Stimulated activated CD8-positive, alpha-beta memory T cell treated with anti-CD3 and anti-CD28 coated beads, Interleukin-2, amount 100 ng/mL, for 48 hours (primary cell): ENCODE results near the gene HCN3.
"Not testable (repeated sequence)": the region's sequence is repeated elsewhere in the genome, so short reads cannot be mapped to it uniquely, and the experiment has no call there.

Experiments
- DNase-seq, 2 donors: peaks; one replicate each; pipeline ENCODE4 v3.0.0-alpha.2; 2020; ENCODE audit warnings: low read depth in 2 of 2

Gene HCN3

DNA sequence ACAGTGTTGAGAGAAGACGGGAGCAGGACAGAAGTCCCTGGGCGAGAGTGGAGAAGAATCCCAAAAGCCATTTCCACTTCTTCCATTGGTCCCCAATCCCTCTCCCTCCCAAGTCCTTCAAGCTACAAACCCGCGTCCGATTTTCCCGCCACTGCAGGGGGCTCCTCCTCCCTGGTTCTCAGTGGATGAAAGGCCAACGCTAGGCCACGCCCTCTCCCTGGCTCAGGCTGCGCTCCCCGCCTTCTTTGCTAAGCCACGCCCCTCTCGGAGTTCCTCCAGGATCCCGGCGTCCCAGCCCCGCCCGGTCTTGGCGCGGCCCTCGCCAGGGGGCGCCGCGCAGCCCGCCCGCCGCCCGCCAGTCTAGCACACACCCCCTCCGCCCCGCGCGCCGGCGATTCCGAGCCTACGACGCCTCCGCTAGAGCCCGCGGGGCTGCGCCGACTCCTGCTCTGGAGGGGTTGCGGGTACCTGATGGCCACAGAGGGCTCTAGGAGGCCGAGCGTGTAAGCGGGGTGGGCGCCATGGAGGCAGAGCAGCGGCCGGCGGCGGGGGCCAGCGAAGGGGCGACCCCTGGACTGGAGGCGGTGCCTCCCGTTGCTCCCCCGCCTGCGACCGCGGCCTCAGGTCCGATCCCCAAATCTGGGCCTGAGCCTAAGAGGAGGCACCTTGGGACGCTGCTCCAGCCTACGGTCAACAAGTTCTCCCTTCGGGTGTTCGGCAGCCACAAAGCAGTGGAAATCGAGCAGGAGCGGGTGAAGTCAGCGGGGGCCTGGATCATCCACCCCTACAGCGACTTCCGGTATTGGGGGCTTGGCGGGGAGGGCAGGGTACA, at the start of gene HCN3:
TSS of gene HCN3 (plus strand) at position 394 of the 832 bp plus-strand sequence. CDS start at position 522, 128 bp downstream.
- peak; percentile 95 to 97 for DNase-seq

DNA sequence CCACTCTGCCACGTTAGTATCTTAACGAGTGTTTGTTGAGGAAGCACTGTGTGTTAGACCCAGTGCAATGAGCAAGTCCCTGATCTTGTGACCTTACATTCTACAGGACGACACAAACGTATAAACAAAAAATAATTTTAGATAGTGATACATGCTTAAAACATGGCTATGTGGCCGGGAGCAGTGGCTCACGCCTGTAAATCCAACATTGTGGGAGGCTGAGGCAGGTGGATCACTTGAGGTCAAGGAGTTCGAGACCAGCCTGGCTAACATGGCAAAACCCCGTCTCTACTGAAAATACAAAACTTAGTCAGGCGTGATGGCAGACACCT, 49.2 kb upstream of the HCN3 start:
- no peak for DNase-seq

DNA sequence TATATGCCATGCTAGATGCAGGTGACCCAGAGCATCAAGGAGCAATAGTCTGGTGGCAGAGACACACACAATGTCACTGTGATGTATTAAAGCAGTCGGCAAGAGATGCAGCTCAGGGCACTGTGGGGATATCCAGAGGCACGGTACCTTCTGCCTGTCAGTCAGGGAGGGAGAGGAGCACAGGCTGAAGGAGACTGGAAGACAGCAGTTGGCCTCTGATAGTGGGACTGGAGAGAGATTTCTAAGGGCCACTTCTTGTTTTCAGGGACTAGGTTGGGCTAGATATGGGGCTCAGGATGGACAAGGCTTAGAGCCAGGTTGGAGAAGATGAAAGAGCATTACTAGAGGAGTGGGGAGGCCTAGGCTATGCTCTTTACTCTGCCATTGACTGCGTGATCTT, 46.0 kb upstream of the HCN3 start:
- DNase-seq, result not testable (repeated sequence)

DNA sequence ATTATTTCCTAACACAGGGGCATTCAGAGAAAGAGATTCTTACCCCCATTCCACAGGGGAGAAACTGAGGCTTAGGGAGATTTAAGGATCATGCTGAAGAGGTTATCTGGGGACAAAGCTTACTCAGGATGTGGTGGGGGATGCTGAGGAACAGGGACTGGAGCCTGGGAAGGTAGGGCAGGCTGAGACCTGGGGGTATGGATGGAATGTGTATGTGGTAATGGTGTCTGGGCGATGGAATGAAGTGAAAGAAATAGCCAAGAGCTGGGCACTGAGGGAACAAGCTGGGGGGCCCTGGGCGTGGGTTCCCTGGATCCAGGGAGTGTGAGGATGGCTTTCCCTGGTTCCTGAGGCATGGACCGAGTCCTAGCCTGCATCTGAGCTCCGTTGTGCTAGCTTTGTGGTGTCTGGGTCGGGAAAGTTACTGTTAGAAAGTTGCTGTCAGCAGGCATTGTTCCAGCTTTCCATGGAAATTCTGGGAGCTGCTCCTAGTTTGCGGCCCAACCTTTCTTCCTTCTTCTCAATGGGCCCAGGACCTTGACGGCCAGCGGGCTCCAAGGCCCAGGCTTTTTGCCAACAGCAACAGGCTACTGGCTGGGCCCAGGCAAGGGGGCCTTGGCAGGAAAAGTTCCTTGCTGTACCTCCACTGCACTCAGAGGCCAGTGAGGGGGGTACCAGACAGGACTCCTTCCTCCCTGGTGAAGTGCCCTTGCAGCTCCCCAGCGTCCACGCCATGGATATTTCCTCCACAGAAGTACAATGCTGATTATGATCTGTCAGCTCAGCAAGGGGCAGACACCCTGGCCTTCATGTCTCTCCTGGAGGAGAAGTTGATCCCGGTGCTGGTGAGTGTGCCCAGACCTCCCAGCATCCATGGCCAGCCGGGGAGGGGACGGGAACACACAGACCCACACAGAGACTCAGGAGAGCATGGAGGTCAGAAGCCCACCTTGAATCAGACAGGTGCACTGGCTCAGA, 45.0 kb upstream of the HCN3 start:
- DNase-seq, result not testable (repeated sequence)

DNA sequence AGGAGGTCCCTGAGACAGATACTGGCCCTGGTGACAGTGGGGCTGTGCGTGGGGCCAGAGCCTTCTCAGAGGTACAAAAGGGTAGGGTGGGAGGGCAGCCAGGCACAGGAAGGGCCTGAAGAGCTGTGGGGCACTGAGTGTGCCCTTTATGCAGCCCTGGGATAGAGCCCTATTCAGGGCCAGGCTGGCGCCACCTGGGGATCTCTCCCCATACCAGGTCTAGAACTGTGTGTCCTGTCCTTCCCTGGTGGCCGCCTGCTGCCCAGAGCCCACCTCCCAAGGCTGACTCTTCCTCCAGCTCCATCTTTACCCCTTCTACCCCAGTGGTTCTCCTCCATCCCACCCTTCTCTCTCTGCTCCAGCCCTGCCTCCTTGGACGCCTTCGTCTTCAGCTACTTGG, 43.8 kb upstream of the HCN3 start:
- DNase-seq, result not testable (repeated sequence)

DNA sequence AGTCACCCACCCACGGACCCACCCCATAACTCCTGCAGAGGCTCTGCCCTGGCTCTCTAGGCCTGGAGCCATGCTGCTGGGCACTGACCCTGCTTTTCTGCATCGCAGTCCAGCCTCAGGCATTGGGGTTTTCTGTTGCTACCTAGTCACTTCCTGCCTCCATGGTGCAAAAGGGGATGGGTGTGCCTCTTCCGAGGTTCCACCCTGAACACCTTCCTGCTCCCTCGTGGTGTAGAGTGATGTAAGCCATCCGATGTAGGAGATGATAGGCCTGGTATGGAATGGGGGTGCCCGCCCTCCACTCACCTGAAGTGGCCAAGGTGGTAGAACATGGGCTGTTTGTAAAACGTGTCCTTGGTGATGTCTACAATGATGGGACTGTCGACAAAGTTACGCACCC, 41.9 kb upstream of the HCN3 start:
- not testable (repeated sequence) for DNase-seq

DNA sequence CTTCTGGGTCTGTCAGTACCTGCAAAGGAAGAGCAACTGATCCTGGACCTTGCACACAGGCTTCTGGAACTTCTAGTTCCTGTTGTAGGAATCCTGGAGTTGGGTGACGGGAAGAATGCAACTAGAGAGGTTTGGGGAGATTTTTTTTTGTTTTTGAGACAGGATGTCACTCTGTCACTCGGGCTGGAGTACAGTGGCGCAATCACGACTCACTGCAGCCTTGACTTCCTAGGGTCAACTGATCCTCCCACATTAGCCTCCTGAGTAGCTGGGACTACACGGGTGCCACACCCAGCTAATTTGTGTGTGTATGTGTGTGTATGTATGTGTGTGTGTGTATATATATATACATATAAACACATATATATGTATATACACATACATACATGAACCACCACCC, 40.8 kb upstream of the HCN3 start:
- DNase-seq, result no peak

DNA sequence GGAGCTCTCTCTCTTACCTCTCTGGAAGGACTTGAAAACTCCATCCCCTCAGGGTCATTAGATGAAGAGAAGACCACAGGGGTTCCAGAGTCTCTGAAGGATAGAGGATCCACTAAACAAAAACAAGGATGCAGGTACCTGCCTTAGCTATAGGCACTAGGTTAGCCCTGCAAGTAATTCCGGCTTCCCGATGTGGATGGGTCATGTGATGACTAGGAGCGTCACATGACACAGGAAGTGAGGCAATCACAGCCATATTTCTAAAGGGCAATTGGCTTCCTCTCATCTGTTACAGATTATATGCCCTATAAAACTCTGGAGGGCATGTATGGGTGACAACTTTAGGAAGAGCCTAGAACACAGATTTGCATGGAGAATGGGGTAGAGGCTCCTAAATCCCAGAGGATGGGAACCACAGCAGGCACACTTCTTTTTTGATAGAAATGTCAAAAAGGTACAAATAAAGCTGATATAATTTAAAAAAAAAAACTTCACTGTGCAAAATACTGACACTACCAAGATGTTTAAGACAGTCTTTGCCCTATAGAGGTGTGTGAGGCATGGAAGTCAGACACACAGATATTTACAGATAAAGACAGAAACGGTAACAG, 36.1 kb upstream of the HCN3 start:
- peak in 1 of 2 donors; percentile 33 for DNase-seq

DNA sequence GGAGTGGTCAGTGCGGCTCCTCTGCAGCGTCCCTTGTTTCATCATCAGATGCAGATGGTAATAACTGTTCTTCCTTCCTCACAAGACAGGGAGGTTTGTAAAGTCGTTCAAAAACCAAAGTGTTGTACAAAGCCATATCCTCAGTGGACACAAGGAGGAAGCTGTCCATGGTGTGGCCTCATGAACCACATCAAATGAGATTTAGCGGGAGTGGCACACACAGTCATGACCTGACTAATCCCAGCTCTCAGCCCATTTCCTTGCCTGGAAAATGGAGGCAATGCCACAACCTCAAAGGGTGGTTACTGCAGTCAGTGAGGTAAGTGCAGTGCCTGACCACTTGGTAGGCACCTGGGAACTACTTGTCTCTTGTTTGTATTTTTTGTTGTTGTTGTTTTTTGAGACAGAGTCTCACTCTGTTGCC, 35.4 kb upstream of the HCN3 start:
- no peak for DNase-seq

DNA sequence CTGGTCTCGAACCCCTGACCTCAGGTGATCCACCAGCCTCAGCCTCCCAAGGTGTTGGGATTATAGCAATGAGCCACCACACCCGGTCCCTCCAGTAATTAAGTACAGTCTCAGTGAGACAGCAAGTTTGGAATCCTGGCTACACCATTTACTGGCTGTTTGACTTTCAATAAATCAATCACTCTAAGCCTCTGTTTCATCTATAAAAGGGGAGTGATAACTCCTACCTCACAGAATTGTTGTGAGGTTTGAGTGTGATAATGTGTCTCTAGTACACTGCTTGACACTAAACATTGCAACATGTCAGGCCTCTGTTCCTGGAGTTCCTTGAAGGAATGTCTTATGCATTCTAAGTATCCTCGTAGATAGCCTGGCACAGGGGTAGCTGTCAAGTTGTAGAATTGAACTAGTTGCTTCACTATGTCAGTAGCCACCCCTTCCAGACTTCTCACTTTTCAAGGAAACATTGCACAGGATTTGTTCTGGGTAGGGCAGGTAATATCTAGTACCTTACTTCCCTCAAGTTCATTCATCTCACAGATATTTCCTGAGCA, 34.4 kb upstream of the HCN3 start:
- no peak for DNase-seq

DNA sequence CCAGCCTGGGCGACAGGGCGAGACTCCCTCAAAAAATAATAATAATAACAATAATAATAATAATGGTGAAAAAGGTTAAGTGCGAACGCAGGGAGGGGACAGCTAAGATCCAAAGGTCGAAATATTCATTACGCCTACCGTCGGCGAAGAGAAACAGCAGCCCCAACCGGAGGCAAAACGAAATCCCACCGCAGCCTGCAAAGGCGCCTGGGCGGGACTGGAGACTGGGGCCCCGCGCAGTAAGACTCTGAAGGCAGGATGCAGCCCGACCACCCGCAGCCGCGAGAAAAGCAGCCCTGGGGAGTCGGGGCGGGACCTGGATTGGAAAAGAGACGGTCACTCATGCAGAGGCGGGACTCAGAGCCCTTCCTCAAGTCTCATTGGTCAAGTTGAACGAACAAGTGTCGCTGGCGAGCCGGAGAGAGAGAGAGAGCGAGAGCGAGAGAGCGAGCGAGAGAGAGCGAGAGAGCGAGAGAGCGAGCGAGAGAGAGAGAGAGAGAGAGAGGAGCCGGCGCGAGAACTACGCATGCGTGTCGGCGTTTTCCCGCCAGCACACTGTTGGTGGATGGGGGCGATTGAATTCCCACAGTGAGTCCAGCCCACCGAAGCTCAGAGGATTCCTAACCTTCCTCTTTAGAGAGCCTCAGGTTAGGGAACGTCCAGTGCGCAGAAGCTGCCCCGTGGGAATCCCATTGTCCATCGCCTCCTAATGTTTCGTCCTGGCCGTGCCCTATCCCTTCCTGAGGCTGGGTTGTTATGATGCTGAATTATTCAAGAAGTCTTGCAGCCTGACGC, 32.7 kb upstream of the HCN3 start:
- DNase-seq, result peak; percentile 94

DNA sequence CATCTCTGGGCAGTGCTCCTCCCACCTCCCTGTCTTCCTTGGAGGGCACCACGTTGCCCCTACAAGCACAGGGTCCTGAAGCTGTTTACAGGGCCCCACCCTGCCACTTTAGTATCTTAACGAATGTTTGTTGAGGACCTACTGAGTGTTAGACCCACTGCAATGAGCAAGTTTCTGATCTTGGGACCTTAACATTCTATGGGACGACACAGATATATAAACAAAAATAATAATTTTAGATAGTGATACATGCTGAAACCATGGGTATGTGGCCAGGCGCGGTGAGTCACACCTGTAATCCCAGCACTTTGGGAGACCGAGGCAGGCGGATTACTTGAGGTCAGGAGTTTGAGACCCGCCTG, 32.1 kb upstream of the HCN3 start:
- DNase-seq, result no peak

DNA sequence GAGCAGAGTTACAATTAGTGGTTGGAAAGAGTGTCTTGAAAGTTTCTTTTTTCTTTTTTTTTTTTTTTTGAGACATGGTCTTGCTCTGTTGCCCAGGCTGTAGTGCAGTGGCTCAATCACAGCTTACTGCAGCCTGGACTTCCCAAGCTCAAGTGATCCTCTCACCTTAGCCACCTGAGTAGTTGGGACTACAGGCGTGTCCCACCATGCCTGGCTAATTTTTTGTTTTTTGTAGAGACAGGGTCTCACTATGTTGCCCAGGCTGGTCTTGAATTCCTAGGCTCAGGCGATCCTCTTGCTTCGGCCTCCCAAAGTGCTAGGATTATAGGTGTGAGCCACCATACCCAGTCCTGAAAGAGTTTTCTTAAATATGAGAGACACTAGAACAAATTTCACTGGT, 30.5 kb upstream of the HCN3 start:
- not testable (repeated sequence) for DNase-seq

DNA sequence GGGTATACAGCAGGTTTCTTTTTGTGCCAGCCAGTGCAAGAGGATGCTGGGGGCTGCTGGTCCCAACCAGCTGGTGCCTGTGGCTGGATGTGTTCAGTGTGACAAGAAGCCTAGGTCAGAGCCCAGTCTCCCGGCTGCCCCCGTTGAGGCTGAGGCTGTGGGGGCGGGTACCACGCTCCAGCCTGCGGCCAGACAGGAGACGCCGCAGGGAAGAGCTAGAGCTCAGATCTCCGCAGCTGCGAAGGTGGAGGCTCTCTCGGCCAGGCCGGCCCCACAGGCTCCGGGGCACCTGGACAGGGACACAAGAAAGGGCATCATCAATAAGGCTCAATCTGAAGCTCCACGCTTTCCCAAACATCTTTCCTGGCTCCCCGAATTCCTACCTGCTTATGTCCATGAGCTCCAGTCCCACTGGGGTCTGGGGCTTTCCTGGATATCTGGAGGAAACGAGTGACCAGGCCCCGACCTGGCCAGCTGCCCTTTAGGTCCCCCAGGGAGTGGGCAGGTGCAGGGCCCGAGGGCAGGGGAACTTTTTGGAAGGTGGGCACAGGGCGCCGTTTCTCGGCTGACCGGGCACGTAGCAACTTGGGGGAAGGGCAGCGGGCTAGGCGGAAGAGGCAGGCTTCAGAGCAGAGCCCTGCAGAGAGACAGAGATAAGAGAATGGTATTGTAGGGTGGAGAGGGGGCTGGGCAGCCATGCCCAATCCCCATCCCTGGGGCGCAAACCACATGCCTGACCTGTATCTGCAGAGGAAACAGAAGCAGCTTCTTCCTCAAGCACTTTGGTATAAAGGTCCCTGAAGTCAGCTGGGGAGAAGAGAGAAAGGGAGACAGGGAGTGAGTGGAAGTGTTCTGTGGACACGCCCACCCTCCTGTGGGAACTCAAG, 29.4 kb upstream of the HCN3 start:
- no peak for DNase-seq

DNA sequence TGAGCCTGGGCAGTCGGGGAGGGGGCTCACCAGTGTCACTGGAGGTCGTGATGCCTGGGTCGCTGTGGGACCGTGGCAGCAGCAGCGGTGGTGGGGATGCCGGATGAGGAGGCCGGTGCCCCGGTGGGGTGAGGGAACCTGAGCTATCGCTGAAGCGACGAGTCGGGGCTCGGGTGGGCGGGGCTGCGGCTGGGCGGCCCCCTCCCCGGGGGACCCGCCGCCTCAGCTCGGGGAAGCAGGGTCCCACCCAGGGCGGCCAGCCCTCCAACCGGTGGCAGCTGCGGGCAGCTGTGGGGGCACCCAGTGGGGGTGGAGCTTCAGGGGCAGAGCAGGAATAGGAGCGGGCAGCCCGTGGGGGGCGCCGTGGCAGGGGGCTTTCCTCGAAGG, 27.0 kb upstream of the HCN3 start:
- DNase-seq, result no peak

DNA sequence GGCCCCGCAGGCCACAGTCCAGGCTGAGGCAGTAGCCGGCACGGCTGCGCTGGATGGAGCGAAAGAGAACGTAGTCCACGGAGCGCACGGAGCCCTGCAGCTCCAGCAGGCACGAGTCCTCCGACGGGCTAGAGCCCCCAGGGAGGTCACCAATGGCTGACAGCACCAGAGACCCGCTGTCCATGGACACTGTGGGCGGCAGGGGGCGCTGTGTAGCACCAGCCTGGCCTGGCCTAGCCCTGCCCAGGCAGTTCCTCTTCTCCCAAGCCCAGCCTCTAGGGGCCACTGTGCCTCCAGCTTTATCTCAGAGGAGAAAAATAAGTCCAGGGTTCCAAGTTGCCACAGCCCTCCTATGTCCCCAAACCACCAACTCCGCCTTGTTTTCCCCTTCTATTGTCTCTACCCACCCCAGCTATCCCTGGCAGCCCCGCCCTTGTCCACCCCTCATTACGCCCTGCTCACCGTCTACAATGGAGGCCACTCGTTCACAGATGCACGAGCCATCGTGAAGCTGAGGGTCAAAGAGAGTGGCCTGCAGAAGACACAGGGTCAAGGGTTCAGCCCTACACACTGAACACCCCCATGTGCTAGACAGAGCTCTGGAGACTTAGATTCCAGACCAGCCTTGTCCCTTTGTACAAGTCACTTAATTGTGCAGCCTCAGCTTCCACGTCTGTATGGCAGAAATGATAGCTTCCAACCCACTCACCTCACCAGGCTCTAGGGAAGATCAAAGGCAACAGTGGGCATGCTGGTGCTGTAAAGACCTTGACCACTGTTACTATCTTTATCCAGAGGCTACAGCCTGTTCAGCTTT, 26.4 kb upstream of the HCN3 start:
- peak; percentile 95 to 97 for DNase-seq

DNA sequence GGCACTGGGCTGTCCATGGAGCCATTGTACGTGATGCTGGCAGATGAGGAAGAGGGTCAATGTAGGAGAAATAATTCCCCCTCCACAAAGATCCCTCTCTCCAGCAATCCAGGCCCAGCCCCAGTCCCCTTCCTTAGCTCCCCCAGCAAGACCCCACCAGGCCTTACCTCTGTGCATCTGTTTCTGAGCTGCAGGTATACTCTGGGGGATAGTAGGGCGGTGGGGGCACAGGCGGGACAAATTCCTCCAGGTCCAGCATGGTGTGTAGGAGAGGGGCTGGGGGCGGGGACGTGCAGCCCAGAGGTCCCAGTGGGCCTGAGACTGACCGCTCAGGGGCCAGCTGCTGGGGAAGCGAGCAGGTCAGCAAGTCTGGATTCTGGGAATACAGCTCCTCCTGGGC, 25.7 kb upstream of the HCN3 start:
- no peak for DNase-seq

DNA sequence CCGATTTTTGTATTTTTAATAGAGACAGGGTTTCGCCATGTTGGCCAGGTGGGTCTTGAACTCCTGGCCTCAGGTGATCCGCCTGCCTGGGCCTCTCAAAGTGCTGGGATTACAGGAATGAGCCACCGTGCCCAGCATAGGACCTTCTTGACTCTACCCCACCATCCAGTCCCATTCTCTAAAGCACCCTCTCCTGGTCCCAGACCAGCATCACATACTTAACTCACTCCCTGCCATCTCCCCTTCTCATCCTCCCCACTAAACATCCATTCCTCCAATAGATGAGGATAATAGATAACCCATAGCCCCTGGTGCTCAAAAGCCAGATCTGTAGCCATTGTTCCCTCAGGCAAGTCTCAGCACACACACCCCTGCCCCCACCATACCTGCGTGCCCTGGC, 24.1 kb upstream of the HCN3 start:
- no peak for DNase-seq

DNA sequence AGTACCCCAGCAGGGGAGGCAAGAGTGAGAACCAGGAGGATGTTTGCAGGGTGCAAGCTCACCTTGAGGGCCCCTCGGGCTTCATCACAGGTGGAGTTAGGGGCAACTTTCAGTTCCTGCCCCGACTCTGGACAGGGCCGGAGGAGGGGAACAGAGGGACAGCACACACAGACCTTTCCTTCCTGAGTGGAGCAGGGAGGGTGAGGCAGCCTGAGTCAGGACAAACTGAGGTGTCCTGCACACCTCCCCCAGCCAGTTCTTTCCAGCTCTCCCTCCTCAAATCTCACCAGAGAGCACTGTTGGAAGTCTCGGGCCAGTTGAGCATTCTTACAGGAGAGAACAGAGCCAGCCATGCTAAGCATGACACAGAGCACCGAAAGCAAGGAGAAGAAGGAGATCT, 23.5 kb upstream of the HCN3 start:
- DNase-seq, result no peak
